ENCODE results near the gene CCT8L2. TPM values are rescaled to one million over a fixed set of nuclear protein-coding genes. Genes with fewer than 3 reads are reported as not detected.
"Not testable (repeated sequence)": the region's sequence is repeated elsewhere in the genome, so short reads cannot be mapped to it uniquely, and the experiment has no call there.

The CCT8L2 gene
- total RNA-seq, 4 donors from 2014 or later = not detected

GRCh38 chr22:16609548-16610261 lies 17.1 kb upstream of the CCT8L2 start:
- peak overlapping the region; percentile 33 to 47 (median 42) for H3K4me3 ChIP-seq
- intact Hi-C loops (cut with DNase I) = no loop called here
- no peaks in the 10 kb centered on the region for H3K9me3 ChIP-seq
- TF ChIP-seq EP300 (IDR thresholded peaks at IDR 0.05) = no peak
- TF ChIP-seq POLR2AphosphoS5 (IDR thresholded peaks at IDR 0.05) = no peak
- no peak for TF ChIP-seq CTCF (IDR thresholded peaks at IDR 0.05)
- no peak for TF ChIP-seq POLR2A (IDR thresholded peaks at IDR 0.05; ENCODE audit: low read depth)
- DNase-seq (ENCODE audit: extremely low spot score) = no peak
- peaks cover 3 to 16% (median 14%) of the 10 kb centered on the region in 4 donors for H3K4me1 ChIP-seq
- no peak overlapping the region for H3K27ac ChIP-seq (replicated peaks in 1 of 4)
- 0% methylated on average over 9 of the region's 77 CpGs for WGBS
- H3K27me3 ChIP-seq = peaks cover 0 to 49% (median 7%) of the 10 kb centered on the region in 4 donors
- peaks cover 0 to 8% (median 0%) of the 10 kb centered on the region in 4 donors for H3K36me3 ChIP-seq

- H3K27me3 ChIP-seq = peaks cover 0 to 56% (median 7%) of the 10 kb centered on the region in 4 donors
- no peak for DNase-seq (ENCODE audit: extremely low spot score)
- H3K4me3 ChIP-seq = peak overlapping the region; percentile 33 to 47 (median 42)
Measured at GRCh38 chr22:16608931-16609330, 16.3 kb upstream of the CCT8L2 start.

GRCh38 chr22:16604257-16604998 lies 11.8 kb upstream of the CCT8L2 start:
- DNase-seq (ENCODE audit: extremely low spot score); intact Hi-C loops (cut with DNase I); H3K27ac ChIP-seq (replicated peaks in 1 of 4); H3K9me3 ChIP-seq; H3K36me3 ChIP-seq; H3K4me3 ChIP-seq: not testable (repeated sequence)
- Histone ChIP-seq H3K4me1 (peaks cover 3 to 23% (median 13%) of the 10 kb centered on the region in 4 donors), H3K27me3 (peaks cover 0 to 70% (median 6%) of the 10 kb centered on the region in 4 donors)
- WGBS = 61% methylated on average over 8 of the region's 8 CpGs

More at GRCh38 chr22:16608931-16609330, 16.3 kb upstream of the CCT8L2 start:
- Histone ChIP-seq H3K36me3 (peaks cover 0 to 3% (median 0%) of the 10 kb centered on the region in 4 donors), H3K27ac (replicated peaks in 1 of 4) (no peak overlapping the region), H3K9me3 (no peaks in the 10 kb centered on the region), H3K4me1 (peaks cover 3 to 16% (median 14%) of the 10 kb centered on the region in 4 donors)
- intact Hi-C loops (cut with DNase I) = no loop called here
- no peak for TF ChIP-seq POLR2A (IDR thresholded peaks at IDR 0.05; ENCODE audit: low read depth)
- no peak for TF ChIP-seq CTCF (IDR thresholded peaks at IDR 0.05)
- no peak for TF ChIP-seq EP300 (IDR thresholded peaks at IDR 0.05)
- TF ChIP-seq POLR2AphosphoS5 (IDR thresholded peaks at IDR 0.05) = no peak
- WGBS = 17% methylated on average over 18 of the region's 22 CpGs

GRCh38 chr22:16603770-16604242 lies 11.2 kb upstream of the CCT8L2 start:
- H3K27ac ChIP-seq (replicated peaks in 1 of 4); H3K9me3 ChIP-seq; DNase-seq (ENCODE audit: extremely low spot score); intact Hi-C loops (cut with DNase I); H3K36me3 ChIP-seq: not testable (repeated sequence)
- 36% methylated on average over 9 of the region's 9 CpGs for WGBS
- Histone ChIP-seq H3K4me1 (peaks cover under 1 to 17% (median 7%) of the 10 kb centered on the region in 4 donors), H3K27me3 (peaks cover 0 to 64% (median 4%) of the 10 kb centered on the region in 4 donors), H3K4me3 (peak overlapping the region in 1 of 4 donors; percentile 57)

- Histone ChIP-seq H3K4me1 (peaks cover 0 to 16% (median 6%) of the 10 kb centered on the region in 4 donors), H3K27me3 (peaks cover 0 to 60% (median 4%) of the 10 kb centered on the region in 4 donors), H3K27ac (replicated peaks in 1 of 4) (no peak overlapping the region), H3K9me3 (no peaks in the 10 kb centered on the region), H3K36me3 (no peaks in the 10 kb centered on the region), H3K4me3 (peak overlapping the region; percentile 53 to 65 (median 60))
- 11% methylated on average over 6 of the region's 6 CpGs for WGBS
- intact Hi-C loops (cut with DNase I) = no loop called here
- no peak for DNase-seq (ENCODE audit: extremely low spot score)
- TF ChIP-seq CTCF (IDR thresholded peaks at IDR 0.05) (no peak), POLR2A (IDR thresholded peaks at IDR 0.05; ENCODE audit: low read depth) (no peak), EP300 (IDR thresholded peaks at IDR 0.05) (no peak), POLR2AphosphoS5 (IDR thresholded peaks at IDR 0.05) (no peak)
Measured at GRCh38 chr22:16603448-16603768, 10.8 kb upstream of the CCT8L2 start.

GRCh38 chr22:16602728-16603447 lies 10.3 kb upstream of the CCT8L2 start:
- DNase-seq (ENCODE audit: extremely low spot score); intact Hi-C loops (cut with DNase I); H3K36me3 ChIP-seq; H3K9me3 ChIP-seq: not testable (repeated sequence)
- Histone ChIP-seq H3K27me3 (peaks cover 0 to 58% (median 4%) of the 10 kb centered on the region in 4 donors), H3K4me1 (peaks cover 0 to 16% (median 6%) of the 10 kb centered on the region in 4 donors), H3K4me3 (peak overlapping the region; percentile 53 to 65 (median 60)), H3K27ac (replicated peaks in 1 of 4) (peak overlapping the region in 3 of 4 donors; percentile 48 to 90 (median 64))
- WGBS = 6% methylated on average over 20 of the region's 33 CpGs

GRCh38 chr22:16602224-16602727 lies 9.7 kb upstream of the CCT8L2 start:
- Histone ChIP-seq H3K27me3 (peaks cover 0 to 55% (median 4%) of the 10 kb centered on the region in 4 donors), H3K4me1 (peaks cover 0 to 16% (median 6%) of the 10 kb centered on the region in 4 donors), H3K4me3 (peak overlapping the region; percentile 53 to 65 (median 60)), H3K27ac (replicated peaks in 1 of 4) (peak overlapping the region; percentile 79 to 90 (median 83))
- H3K9me3 ChIP-seq; intact Hi-C loops (cut with DNase I); DNase-seq (ENCODE audit: extremely low spot score); H3K36me3 ChIP-seq: not testable (repeated sequence)
- WGBS = 3% methylated on average over 7 of the region's 70 CpGs

Data from esophagus muscularis mucosa (tissue), 4 donors.